ENCODE measurements around the gene CXCL12. TPM values are rescaled to one million over a fixed set of nuclear protein-coding genes. Genes with fewer than 3 reads are reported as not detected.

The CXCL12 gene
- total RNA-seq, 1 donor from 2014 or later = 130 TPM

- peaks cover 15% of the 10 kb centered on the region for H3K4me1 ChIP-seq
- intact Hi-C loops (cut with micrococcal nuclease) = no loop called here
- H3K27me3 ChIP-seq (ENCODE audit: low read depth) = no peaks in the 10 kb centered on the region
- TF ChIP-seq CTCF (IDR thresholded peaks at IDR 0.05; ENCODE audit: borderline replicate concordance) = no peak
- no peak for DNase-seq
- H3K4me3 ChIP-seq = no peak overlapping the region
- no peak overlapping the region for H3K27ac ChIP-seq (replicated peaks)
- peaks cover 86% of the 10 kb centered on the region for H3K36me3 ChIP-seq
- no peaks in the 10 kb centered on the region for H3K9me3 ChIP-seq (replicated peaks)
These were observed 10.7 kb downstream of the CXCL12 start for GRCh38 chr10:44374155-44374554.

- Histone ChIP-seq H3K27ac (replicated peaks) (no peak overlapping the region), H3K4me1 (peaks cover 8% of the 10 kb centered on the region), H3K36me3 (peaks cover 79% of the 10 kb centered on the region), H3K27me3 (ENCODE audit: low read depth) (no peaks in the 10 kb centered on the region), H3K9me3 (replicated peaks) (no peaks in the 10 kb centered on the region), H3K4me3 (no peak overlapping the region)
- intact Hi-C loops (cut with micrococcal nuclease) = no loop called here
- no peak for TF ChIP-seq CTCF (IDR thresholded peaks at IDR 0.05; ENCODE audit: borderline replicate concordance)
- no peak for DNase-seq
These were observed 11.4 kb downstream of the CXCL12 start for GRCh38 chr10:44373341-44373995.

- no peaks in the 10 kb centered on the region for H3K27me3 ChIP-seq (ENCODE audit: low read depth)
- no peaks in the 10 kb centered on the region for H3K9me3 ChIP-seq (replicated peaks)
- no peak for TF ChIP-seq CTCF (IDR thresholded peaks at IDR 0.05; ENCODE audit: borderline replicate concordance)
- peaks cover 3% of the 10 kb centered on the region for H3K4me1 ChIP-seq
- DNase-seq = no peak
- H3K27ac ChIP-seq (replicated peaks) = no peak overlapping the region
- intact Hi-C loops (cut with micrococcal nuclease) = no loop called here
- peaks cover 73% of the 10 kb centered on the region for H3K36me3 ChIP-seq
- H3K4me3 ChIP-seq = no peak overlapping the region
These were observed 12.7 kb downstream of the CXCL12 start for GRCh38 chr10:44372181-44372580.

- peak; percentile 37 for TF ChIP-seq CTCF (IDR thresholded peaks at IDR 0.05; ENCODE audit: borderline replicate concordance)
- intact Hi-C loops (cut with micrococcal nuclease) = no loop called here
- H3K36me3 ChIP-seq = peaks cover 62% of the 10 kb centered on the region
These were observed 14.1 kb downstream of the CXCL12 start for GRCh38 chr10:44370731-44371248.

GRCh38 chr10:44369854-44370253, 15.0 kb downstream of the CXCL12 start:
- no peak overlapping the region for H3K27ac ChIP-seq (replicated peaks)
- intact Hi-C loops (cut with micrococcal nuclease) = no loop called here
- no peaks in the 10 kb centered on the region for H3K4me1 ChIP-seq
- no peaks in the 10 kb centered on the region for H3K9me3 ChIP-seq (replicated peaks)
- no peak for DNase-seq
- H3K27me3 ChIP-seq (ENCODE audit: low read depth) = no peaks in the 10 kb centered on the region
- no peak for TF ChIP-seq CTCF (IDR thresholded peaks at IDR 0.05; ENCODE audit: borderline replicate concordance)
- H3K36me3 ChIP-seq = peaks cover 53% of the 10 kb centered on the region
- no peak overlapping the region for H3K4me3 ChIP-seq

More at GRCh38 chr10:44370731-44371248, 14.1 kb downstream of the CXCL12 start:
- no peaks in the 10 kb centered on the region for H3K4me1 ChIP-seq
- no peaks in the 10 kb centered on the region for H3K9me3 ChIP-seq (replicated peaks)
- no peak for DNase-seq
- no peak overlapping the region for H3K27ac ChIP-seq (replicated peaks)
- H3K27me3 ChIP-seq (ENCODE audit: low read depth) = no peaks in the 10 kb centered on the region
- H3K4me3 ChIP-seq = no peak overlapping the region
